Type B pancreatic cell (in vitro differentiated cells): Measurements from ENCODE around the gene IP6K1. TPM values are rescaled to one million over a fixed set of nuclear protein-coding genes. Genes with fewer than 3 reads are reported as not detected.

ENCODE experiments used
- DNase-seq: peaks from one replicate; pipeline ENCODE4 v3.0.0; 2021; ENCODE audit warnings: mixed read lengths; ENCODE audit not compliant: unreplicated experiment; ENCODE audit errors: extremely low spot score
- H3K27ac Mint-ChIP-seq: 2 replicates; pipeline ENCODE4 v1.8.0; 2021; ENCODE audit warnings: mild to moderate bottlenecking, mixed read lengths
- H3K27me3 Mint-ChIP-seq: 2 replicates; pipeline ENCODE4 v1.8.0; 2021; ENCODE audit warnings: mixed read lengths
- H3K36me3 Mint-ChIP-seq: 2 replicates; pipeline ENCODE4 v1.8.0; 2021; ENCODE audit warnings: mixed read lengths
- H3K4me1 Mint-ChIP-seq: one replicate; pipeline ENCODE4 v1.8.0; 2021; ENCODE audit warnings: mixed read lengths; ENCODE audit not compliant: unreplicated experiment
- H3K4me3 Mint-ChIP-seq: 2 replicates; pipeline ENCODE4 v1.8.0; 2021; ENCODE audit warnings: mild to moderate bottlenecking, mixed read lengths
- H3K9me3 Mint-ChIP-seq: 2 replicates; pipeline ENCODE4 v1.8.0; 2021; ENCODE audit warnings: mixed read lengths
- CTCF ChIP-seq: fragments of 200-600 bp; sonication (generic); conservative IDR thresholded peaks from 2 replicates; pipeline ENCODE4 v1.5.0; 2021; ENCODE audit warnings: antibody characterized with exemption, mild to moderate bottlenecking
- total RNA-seq: library from RNA; stranded (reverse); gene quantifications from 2 replicates; pipeline ENCODE4 v1.2.1, GENCODE V29; 2021; ENCODE audit warnings: low replicate concordance

The IP6K1 gene
- total RNA-seq, 1 donor from 2014 or later = 42.5 TPM

GRCh38 chr3:49763981-49764380 is 22.4 kb downstream of the IP6K1 start:
- Mint-ChIP-seq H3K4me3 (no peak overlapping the region), H3K27me3 (no peaks in the 10 kb centered on the region), H3K4me1 (no peaks in the 10 kb centered on the region), H3K36me3 (peaks cover 4% of the 10 kb centered on the region), H3K27ac (no peak overlapping the region), H3K9me3 (no peaks in the 10 kb centered on the region)
- no peak for TF ChIP-seq CTCF
- DNase-seq = no peak

- Mint-ChIP-seq H3K4me3 (no peak overlapping the region), H3K4me1 (no peaks in the 10 kb centered on the region), H3K36me3 (peaks cover 4% of the 10 kb centered on the region), H3K27ac (no peak overlapping the region), H3K9me3 (no peaks in the 10 kb centered on the region), H3K27me3 (no peaks in the 10 kb centered on the region)
- TF ChIP-seq CTCF = no peak
- no peak for DNase-seq
Observed at GRCh38 chr3:49761661-49762060, 24.7 kb downstream of the IP6K1 start.

GRCh38 chr3:49759226-49759625 is 27.1 kb downstream of the IP6K1 start:
- peaks cover 7% of the 10 kb centered on the region for H3K36me3 Mint-ChIP-seq

GRCh38 chr3:49757197-49757596 is 29.1 kb downstream of the IP6K1 start:
- Mint-ChIP-seq H3K27me3 (no peaks in the 10 kb centered on the region), H3K4me3 (no peak overlapping the region), H3K36me3 (peaks cover 9% of the 10 kb centered on the region), H3K9me3 (no peaks in the 10 kb centered on the region), H3K4me1 (peaks cover 23% of the 10 kb centered on the region), H3K27ac (peak overlapping the region; percentile 32)
- TF ChIP-seq CTCF = no peak
- DNase-seq = no peak

More at GRCh38 chr3:49759226-49759625, 27.1 kb downstream of the IP6K1 start:
- Mint-ChIP-seq H3K4me3 (no peak overlapping the region), H3K9me3 (no peaks in the 10 kb centered on the region), H3K27me3 (no peaks in the 10 kb centered on the region), H3K4me1 (peaks cover 14% of the 10 kb centered on the region), H3K27ac (no peak overlapping the region)
- DNase-seq = no peak
- TF ChIP-seq CTCF = no peak

- TF ChIP-seq CTCF = no peak
- H3K27ac Mint-ChIP-seq = no peak overlapping the region
- H3K36me3 Mint-ChIP-seq = peaks cover 9% of the 10 kb centered on the region
- no peak for DNase-seq
- no peaks in the 10 kb centered on the region for H3K27me3 Mint-ChIP-seq
- no peak overlapping the region for H3K4me3 Mint-ChIP-seq
- peaks cover 23% of the 10 kb centered on the region for H3K4me1 Mint-ChIP-seq
- no peaks in the 10 kb centered on the region for H3K9me3 Mint-ChIP-seq
Observed at GRCh38 chr3:49756036-49756435, 30.3 kb downstream of the IP6K1 start.

GRCh38 chr3:49754536-49754935 is 31.8 kb downstream of the IP6K1 start:
- H3K36me3 Mint-ChIP-seq = peaks cover 13% of the 10 kb centered on the region
- H3K9me3 Mint-ChIP-seq = no peaks in the 10 kb centered on the region
- H3K4me1 Mint-ChIP-seq = peaks cover 23% of the 10 kb centered on the region
- H3K4me3 Mint-ChIP-seq = no peak overlapping the region
- TF ChIP-seq CTCF = no peak
- DNase-seq = no peak
- no peaks in the 10 kb centered on the region for H3K27me3 Mint-ChIP-seq
- peak overlapping the region; percentile 72 for H3K27ac Mint-ChIP-seq
